IPS-18a (cell line): ENCODE results near the gene MYLIP.
"Not testable (repeated sequence)": the region's sequence is repeated elsewhere in the genome, so short reads cannot be mapped to it uniquely, and the experiment has no call there.

ENCODE experiments used
- H3K27ac ChIP-seq: one replicate; pipeline ENCODE4 v1.5.1; 2013; ENCODE audit warnings: low read length
- H3K27me3 ChIP-seq: one replicate; pipeline ENCODE4 v1.6.1; 2013; ENCODE audit warnings: mild to moderate bottlenecking, low read length; ENCODE audit not compliant: control insufficient read depth, insufficient read depth
- H3K36me3 ChIP-seq: one replicate; pipeline ENCODE4 v1.6.1; 2013; ENCODE audit warnings: low read depth, low read length; ENCODE audit not compliant: control insufficient read depth
- H3K4me1 ChIP-seq: one replicate; pipeline ENCODE4 v1.6.1; 2013; ENCODE audit warnings: low read depth, low read length; ENCODE audit not compliant: control insufficient read depth
- H3K4me3 ChIP-seq: one replicate; pipeline ENCODE4 v1.5.1; 2013; ENCODE audit warnings: low read length
- H3K9ac ChIP-seq: one replicate; pipeline ENCODE4 v1.6.1; 2013; ENCODE audit warnings: mild to moderate bottlenecking, low read length, moderate library complexity
- H3K9me3 ChIP-seq: one replicate; pipeline ENCODE4 v1.6.1; 2013; ENCODE audit warnings: low read depth, low read length; ENCODE audit not compliant: control insufficient read depth

MYLIP gene

DNA sequence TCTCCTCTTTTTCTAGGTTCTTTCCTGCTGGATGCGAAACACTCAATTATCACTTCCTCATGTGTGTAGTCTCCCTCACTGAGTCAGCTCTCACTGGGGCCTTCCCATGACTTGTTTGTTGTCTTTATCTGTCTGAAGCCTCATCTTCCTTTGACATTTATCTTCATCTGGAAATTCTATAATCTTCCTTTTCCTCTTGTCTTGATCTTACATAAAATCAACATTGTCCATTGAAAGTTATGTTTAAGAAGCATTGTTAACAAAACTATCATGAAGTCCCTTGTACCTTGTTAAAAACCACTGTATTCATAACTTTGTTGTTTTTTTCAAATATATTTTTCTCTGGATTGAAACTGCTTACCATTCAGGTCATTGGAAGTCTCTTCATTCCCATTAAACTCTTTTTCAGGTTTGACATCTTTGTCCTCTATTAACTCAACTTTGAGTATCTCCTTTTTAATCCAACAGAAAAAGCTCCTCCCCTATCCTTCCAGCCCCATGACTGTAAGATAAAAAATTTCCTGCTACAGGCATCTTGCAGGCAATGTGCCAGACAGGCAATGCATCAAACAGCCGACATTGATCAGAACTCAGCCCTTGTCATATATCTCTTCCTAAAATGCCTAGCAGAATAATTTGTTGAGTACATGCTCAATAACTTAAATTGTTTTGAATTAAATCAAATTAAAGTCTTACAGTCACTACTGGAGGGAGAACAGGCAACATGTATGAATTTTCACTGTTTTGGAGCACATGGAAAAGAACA lies 34.8 kb downstream of the MYLIP start:
- no peak overlapping the region for H3K4me3 ChIP-seq

DNA sequence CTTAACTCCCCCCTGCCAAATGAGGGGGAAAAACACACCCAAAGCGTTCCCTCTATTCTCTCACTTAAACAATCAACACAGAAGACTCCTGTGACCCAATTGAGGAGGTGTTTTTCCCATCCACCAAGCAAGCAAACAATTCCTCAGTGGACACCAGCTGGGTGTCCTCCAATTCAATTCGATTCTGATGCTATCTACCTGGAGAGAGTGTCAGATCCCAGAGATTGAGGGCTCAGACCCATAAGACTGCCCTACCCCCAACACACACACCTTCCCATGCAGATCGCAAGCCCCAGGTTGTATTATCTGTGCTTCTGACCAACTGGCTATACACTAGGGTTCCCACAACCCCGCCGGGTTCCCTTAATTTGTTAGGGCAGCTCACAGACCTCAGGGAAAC lies 36.8 kb downstream of the MYLIP start:
- no peak overlapping the region for H3K9ac ChIP-seq
- H3K27me3 ChIP-seq: no peaks in the 10 kb centered on the region
- no peak overlapping the region for H3K27ac ChIP-seq
- H3K36me3 ChIP-seq: no peaks in the 10 kb centered on the region
- H3K9me3 ChIP-seq: no peaks in the 10 kb centered on the region
- H3K4me3 ChIP-seq: no peak overlapping the region
- H3K4me1 ChIP-seq: peaks cover 8% of the 10 kb centered on the region

More for the DNA sequence above, 34.8 kb downstream of the MYLIP start:
- Histone ChIP-seq H3K9ac (no peak overlapping the region), H3K4me1 (peaks cover 7% of the 10 kb centered on the region), H3K27me3 (no peaks in the 10 kb centered on the region), H3K9me3 (no peaks in the 10 kb centered on the region), H3K36me3 (no peaks in the 10 kb centered on the region), H3K27ac (no peak overlapping the region)

DNA sequence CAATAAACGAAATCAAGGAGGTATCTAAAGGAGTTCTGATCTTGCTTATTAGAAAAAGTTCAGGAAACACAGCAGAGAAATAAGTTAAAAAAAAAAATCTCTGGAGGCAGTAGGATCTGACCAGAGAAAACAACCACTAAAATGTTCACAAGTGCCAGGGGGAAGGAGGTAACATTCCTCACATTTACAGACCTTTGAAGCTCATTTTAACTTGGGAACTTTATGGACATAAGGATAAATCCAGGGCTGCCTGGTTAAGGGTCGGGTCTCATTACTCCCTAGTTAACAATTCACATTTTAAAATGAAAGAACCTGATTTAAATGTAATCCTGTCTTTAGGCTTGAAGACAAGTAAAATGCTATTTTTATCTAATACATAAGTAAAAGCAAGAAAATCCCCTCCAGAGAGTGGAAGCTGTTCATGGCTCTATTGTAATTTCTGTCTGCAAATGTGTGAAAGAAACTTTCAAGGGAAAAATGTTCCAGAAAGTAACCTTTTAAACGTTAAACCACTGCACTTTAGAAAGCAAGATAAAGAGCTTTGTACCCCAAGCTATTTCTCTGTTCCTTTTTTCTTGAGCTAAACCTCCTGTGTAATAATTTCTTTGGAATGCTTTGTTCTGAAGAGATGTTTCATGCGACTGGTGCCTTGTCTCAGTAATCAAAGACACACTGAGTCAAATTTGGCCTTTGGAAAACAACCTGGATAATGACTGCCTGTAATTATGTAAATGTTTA lies 38.2 kb downstream of the MYLIP start:
- Histone ChIP-seq H3K36me3 (no peaks in the 10 kb centered on the region), H3K4me3 (no peak overlapping the region), H3K9ac (no peak overlapping the region), H3K27me3 (no peaks in the 10 kb centered on the region), H3K9me3 (no peaks in the 10 kb centered on the region), H3K27ac (no peak overlapping the region), H3K4me1 (peaks cover 8% of the 10 kb centered on the region)

DNA sequence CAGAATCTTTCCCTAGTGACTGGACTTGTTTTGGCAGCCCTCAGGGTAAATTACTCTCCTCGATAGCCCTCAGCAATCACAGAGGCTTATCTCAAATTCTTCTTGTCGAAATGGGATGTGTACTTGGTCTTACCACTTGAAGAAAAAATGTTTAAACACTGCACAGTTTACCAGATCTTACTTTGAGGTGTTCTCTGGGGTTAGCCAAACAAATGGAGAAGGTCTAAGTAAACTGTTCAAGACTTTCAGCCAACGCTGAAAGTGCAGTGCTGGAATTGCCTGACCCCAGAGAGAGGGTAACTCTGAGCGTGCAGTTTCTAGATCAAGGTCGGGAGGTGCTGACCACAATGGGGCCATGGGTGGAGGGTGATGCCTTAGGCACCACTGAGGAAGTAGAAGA lies 39.2 kb downstream of the MYLIP start:
- Histone ChIP-seq H3K4me1 (peaks cover 8% of the 10 kb centered on the region), H3K36me3 (no peaks in the 10 kb centered on the region), H3K27me3 (no peaks in the 10 kb centered on the region), H3K9me3 (no peaks in the 10 kb centered on the region), H3K9ac (no peak overlapping the region), H3K4me3 (no peak overlapping the region), H3K27ac (no peak overlapping the region)

DNA sequence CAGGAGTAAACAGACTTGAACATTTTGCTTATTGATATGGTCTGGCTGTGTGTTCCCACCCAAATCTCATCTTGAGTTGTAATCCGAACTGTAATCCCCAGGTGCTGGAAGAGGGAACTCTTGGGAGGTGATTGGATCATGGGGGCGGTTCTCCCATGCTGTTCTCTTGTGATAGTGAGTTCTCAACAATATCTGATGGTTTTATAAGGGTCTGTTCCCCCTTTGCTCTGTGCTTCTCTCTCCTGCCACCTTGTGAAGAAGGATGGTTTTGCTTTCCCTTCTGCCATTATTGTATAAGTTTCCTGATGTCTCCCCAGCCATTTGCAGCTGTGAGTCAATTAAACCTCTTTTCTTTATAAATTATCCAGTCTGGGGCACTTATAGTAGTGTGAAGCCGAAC lies 40.0 kb downstream of the MYLIP start:
- no peaks in the 10 kb centered on the region for H3K27me3 ChIP-seq
- peaks cover 8% of the 10 kb centered on the region for H3K4me1 ChIP-seq

DNA sequence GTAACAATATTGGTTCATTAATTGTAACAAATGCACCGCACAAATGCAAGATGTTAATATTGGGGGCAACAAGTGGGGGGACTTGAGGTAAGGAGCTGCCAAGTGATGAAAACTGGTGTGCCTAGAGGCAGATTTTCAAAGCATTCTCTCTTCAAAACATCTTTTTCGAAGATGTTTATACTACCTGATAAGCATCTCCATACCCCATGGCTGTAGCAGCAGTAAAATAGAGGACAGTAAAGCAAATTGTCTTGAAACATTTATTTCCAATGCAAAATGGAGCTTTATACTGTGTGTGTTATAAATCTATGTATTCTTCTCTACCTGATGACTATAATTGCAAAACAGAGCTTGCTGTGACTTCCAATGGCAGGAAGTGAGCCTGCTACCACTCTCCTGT lies 42.5 kb downstream of the MYLIP start:
- Histone ChIP-seq H3K36me3 (no peaks in the 10 kb centered on the region), H3K9ac (no peak overlapping the region), H3K4me1 (peaks cover 20% of the 10 kb centered on the region), H3K27me3 (no peaks in the 10 kb centered on the region), H3K9me3 (no peaks in the 10 kb centered on the region), H3K4me3 (no peak overlapping the region), H3K27ac (no peak overlapping the region)

More for the DNA sequence above, 40.0 kb downstream of the MYLIP start:
- Histone ChIP-seq H3K27ac (no peak overlapping the region), H3K9ac (no peak overlapping the region), H3K9me3 (no peaks in the 10 kb centered on the region), H3K36me3 (no peaks in the 10 kb centered on the region), H3K4me3 (no peak overlapping the region)

DNA sequence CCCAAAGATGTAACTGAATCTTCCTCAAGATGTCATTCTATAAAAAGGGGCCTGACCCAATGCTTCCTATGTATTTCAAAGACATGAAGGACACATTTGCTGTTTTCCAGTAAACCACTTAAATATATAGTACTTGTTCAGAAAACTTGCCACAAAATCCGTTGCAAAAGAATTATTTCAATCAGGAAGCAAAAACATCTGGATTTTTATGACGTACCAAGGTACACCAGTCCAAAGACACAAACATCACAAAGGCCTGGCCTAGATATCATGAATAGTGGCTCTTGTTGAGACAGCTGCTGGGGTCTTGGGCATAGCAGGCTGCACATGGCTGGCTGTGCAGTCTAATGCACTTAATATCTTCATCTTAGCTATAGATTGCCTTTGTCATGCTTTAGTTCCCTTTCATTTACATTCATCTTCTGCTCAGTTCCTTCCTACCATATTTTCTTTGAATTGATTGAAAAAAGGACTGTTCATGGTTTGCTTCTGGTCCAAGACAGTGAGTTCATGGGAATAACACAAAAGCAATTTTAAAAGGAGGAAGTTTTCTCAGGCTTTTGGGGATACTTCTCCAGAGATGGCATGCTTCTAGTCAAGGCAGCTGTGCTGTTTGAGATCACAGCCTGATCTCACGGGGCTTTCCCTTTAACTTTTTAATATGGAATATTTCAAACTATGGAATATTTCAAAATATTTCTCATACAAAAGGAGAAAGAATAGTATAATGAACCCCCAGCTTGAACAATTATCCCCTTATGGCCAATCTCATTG lies 44.5 kb downstream of the MYLIP start:
- Histone ChIP-seq H3K27ac (no peak overlapping the region), H3K27me3 (no peaks in the 10 kb centered on the region), H3K4me1 (peaks cover 17% of the 10 kb centered on the region), H3K36me3 (no peaks in the 10 kb centered on the region), H3K9me3 (no peaks in the 10 kb centered on the region), H3K4me3 (no peak overlapping the region), H3K9ac (no peak overlapping the region)

DNA sequence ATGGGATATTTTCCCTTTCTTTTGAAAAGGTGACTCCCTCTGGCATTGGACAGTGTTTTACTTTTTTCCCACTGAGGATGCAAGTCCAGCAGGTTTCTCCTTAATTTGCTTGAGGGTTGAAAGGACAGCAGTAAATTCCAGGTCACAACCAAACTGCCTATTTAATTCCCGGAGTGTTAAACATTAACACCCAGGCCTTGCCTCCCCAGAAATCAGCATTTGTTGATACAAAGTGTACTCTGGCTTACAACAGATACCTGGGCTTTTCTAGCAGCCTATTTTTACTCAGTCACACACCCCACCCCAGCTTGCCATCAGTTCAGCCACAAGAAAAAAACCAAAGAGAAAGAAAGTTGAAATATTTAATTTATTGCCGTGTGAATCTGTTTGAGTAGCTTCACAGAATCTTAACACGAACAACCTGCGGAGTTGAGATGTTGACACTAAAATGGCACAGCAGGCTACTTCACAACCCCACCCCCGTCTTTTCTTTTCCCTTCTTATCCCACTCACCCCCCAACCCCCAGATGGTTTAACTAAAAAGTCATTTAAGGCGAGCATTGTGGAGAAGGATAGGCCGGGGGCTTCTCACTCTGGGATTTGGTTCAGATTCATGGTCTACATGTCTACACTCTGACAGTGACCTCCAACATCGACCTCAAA lies 45.7 kb downstream of the MYLIP start:
- H3K4me3 ChIP-seq: peak overlapping the region; percentile 11
- no peaks in the 10 kb centered on the region for H3K27me3 ChIP-seq
- no peaks in the 10 kb centered on the region for H3K36me3 ChIP-seq
- H3K27ac ChIP-seq: no peak overlapping the region
- H3K9me3 ChIP-seq: no peaks in the 10 kb centered on the region
- H3K9ac ChIP-seq: no peak overlapping the region
- peaks cover 12% of the 10 kb centered on the region for H3K4me1 ChIP-seq

DNA sequence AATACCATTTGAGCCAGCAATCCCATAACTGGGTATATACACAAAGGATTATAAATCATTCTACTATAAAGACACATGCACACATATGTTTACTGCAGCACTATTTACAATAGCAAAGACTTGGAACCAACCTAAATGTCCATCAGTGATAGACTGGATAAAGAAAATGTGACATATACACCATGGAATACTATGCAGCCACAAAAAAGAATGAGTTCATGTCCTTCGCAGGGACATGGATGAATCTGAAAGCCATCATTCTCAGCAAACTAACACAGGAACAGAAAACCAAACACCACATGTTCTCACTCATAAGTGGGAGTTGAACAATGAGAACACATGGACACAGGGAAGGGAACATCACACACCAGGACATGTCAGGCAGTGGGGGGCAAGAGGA lies 47.7 kb downstream of the MYLIP start:
- not testable (repeated sequence) for H3K9ac ChIP-seq, H3K27me3 ChIP-seq, H3K9me3 ChIP-seq, H3K27ac ChIP-seq, H3K4me3 ChIP-seq, H3K36me3 ChIP-seq
- peaks cover 12% of the 10 kb centered on the region for H3K4me1 ChIP-seq

DNA sequence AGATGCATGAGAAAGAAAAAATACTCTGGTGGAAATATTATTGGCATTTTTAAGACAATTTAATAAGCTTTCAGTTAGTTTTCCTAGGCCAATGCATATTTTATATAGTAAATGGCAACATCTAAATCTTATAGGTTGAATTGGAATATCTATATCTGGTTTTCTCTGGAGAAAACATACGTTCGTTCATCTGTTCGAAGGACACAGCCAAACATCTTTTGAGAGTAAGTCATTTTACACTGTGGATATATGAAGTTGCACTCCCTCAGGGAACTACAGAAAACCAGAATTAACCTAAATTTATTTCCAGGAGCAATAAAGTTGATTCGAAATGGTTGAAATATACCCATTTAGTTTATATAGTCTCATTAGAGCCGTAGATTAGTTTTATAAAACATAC lies 49.0 kb downstream of the MYLIP start:
- Histone ChIP-seq H3K27ac (no peak overlapping the region), H3K36me3 (no peaks in the 10 kb centered on the region), H3K4me3 (no peak overlapping the region), H3K27me3 (no peaks in the 10 kb centered on the region), H3K4me1 (peaks cover 12% of the 10 kb centered on the region), H3K9ac (no peak overlapping the region), H3K9me3 (no peaks in the 10 kb centered on the region)

DNA sequence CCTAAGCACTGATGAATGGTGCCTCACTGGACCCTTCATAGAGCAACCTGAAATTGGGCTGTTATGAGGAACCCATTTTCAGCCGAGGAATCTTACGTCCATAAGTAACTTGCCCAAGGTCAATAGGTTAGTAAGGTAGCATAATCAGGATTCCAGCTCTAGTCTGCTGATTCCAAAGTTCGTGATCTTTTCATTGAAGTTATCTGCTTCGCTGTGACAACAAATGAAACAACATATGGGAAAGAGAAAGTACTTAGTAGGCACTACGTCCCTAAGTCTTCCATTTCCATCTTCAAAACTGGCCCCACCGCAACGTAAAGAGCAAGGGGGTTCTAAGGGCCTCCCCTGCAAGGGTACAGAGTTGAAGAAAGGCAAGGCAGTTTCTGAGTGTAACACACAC lies 49.5 kb downstream of the MYLIP start:
- H3K9ac ChIP-seq: no peak overlapping the region
- H3K4me3 ChIP-seq: no peak overlapping the region
- H3K27ac ChIP-seq: no peak overlapping the region
- H3K9me3 ChIP-seq: no peaks in the 10 kb centered on the region
- no peaks in the 10 kb centered on the region for H3K36me3 ChIP-seq
- H3K27me3 ChIP-seq: no peaks in the 10 kb centered on the region
- H3K4me1 ChIP-seq: peaks cover 12% of the 10 kb centered on the region
